HG03460 (cell line): ENCODE data around the gene LGMN.
"Not testable (repeated sequence)": the region's sequence is repeated elsewhere in the genome, so short reads cannot be mapped to it uniquely, and the experiment has no call there.

Source experiments
- ATAC-seq: cut with Tn5 transposase; IDR thresholded peaks from one replicate; pipeline ENCODE4 v1.9.1; 2021; ENCODE audit not compliant: unreplicated experiment

Gene LGMN

DNA sequence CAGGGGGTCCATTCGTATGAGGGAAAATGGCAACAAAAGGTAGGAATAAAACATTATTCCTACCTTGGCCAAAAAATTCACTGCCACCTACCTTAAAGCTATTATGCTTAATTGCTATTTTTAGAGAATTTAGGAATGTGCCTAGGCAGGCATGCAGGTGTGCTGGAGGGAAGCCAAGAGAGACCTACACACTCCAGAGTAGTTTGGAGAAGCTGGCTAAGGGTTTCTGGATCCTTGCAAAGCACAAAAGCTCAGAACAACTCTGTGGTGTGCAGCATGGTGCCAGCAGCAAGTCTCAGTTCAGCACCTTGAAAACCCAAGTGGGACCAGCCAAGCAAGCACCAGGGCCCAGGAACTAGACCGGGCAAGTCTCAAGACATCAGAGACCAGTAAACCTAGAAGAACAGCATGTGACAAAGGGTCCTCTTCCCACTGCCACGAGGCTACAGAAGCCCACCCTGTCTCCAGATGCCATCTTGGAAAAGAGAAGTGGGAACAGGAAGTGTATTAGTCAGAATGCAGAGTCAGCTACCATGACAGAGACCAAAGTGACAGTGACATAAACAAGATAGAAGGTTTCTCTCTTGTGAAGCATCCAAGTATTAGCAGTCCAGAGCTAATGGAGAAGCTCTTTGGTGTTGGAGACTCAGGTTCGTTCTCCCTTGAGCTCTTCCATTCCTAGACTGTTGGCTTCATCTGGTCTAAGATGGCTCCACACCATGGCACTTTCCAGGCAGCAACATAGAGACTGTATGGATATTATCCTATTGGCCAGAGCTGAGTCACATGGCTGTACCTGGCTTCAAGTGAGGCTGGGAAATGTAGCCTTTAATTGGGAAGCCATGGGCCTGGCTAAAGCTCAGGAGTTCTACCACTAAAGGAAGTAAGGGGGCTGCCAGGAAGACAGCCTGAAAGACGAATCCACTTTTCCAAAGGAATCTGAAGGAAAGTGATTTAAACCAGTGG, 15.5 kb upstream of the LGMN start:
- ATAC-seq: not testable (repeated sequence)

DNA sequence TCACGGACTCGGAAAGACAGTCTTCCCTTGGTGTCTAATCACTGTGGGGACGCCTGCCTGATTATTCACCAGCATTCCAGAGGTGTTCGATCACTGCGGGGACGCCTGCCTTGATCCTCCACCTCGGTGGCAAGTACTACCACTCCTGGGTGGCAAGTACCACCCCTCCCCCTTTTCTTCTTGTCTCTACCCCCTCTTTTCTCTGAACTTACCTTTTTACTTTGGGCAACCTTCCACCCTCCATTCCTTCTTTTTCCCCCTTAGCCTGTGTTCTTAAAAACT, 12.0 kb upstream of the LGMN start:
- ATAC-seq: no peak

DNA sequence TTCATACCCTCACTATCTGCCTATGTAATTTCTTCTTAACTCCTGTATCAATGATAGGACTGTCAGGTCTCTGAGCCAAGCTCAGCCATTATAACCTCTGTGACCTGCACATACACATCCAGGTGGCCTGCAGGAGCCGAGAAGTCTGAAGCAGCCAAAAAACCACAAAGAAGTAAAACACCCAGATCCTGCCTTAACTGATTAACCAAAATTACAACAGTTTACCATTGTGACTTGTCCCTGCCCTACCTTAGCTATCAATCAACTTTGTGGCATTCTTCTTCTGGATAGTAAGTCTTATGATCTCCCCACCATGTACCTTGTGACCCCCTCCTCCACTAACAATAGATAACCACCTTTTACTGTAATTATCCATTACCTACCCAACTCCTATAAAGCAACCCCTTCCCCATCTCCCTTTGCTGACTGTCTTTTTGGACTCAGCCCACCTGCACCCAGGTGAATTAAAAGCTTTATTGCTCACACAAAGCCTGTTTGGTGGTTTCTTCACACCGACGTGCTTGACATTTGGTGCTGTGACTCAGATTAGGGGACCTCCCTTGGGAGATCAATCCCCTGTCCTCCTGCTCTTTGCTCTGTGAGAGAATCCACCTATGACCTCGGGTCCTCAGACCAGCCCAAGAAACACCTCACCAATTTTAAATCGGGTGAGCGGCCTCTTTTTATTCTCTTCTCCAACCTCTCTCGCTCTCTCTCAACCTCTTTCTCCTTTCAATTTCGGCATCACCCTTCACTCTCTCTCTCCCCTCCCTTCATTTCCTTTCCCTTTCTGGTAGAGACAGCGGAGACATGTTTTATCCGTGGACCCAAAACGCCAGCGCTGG, 11.5 kb upstream of the LGMN start:
- ATAC-seq: peak; percentile 44

DNA sequence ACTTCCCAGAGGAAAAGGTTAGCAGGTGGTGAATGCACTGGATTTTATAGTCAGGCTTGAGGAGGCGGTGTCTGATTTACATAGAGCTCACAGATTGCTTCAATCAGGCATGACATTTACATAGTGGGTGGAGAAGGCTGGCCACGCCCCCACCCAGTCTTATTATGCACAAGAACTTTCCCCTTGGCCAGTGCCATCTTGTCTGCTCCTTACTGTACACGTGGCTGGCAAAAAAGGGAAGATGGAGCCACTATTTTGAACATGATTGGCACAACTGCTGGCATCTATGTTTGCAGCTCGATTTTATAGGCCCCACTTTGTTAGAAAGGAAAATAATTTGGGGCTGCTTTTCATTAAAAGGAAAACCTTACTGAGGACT, 10.9 kb upstream of the LGMN start:
- no peak for ATAC-seq

DNA sequence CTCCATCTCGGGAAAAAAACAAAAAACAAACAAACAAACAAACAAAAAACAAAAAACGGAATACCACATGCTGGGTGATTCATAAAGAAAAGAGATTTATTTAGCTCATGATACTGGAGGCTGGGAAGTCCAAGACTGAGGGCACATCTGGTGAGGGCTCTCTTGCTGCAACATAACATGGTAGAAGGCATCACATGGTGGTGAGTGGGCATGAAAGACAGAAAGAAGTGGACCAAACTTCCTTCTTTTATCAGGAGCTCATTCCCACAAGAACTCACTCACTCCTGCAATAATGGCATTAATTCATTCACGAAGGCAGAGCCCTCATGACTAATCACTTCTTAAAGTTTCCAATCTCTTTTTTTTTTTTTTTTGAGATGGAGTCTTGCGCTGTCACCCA, 8.0 kb upstream of the LGMN start:
- ATAC-seq: no peak

DNA sequence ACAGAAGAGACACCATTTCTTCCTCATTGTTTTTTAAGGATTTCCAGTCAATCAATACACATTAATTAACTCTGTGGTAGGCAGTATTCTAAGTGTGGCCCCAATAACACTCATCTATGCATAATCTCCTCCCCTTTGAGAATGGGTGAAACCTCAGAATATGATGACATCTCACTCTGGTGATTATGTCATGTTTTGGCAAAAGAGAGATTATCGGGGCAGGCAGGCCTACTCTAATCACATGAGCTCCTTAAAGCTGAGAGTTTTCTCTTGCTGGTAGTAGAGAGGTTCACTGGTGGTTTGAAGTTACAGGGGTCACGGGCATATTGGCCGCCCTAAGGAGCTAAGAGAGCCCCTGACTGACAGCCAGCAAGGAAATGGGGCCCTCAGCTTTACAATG, 7.1 kb upstream of the LGMN start:
- no peak for ATAC-seq

DNA sequence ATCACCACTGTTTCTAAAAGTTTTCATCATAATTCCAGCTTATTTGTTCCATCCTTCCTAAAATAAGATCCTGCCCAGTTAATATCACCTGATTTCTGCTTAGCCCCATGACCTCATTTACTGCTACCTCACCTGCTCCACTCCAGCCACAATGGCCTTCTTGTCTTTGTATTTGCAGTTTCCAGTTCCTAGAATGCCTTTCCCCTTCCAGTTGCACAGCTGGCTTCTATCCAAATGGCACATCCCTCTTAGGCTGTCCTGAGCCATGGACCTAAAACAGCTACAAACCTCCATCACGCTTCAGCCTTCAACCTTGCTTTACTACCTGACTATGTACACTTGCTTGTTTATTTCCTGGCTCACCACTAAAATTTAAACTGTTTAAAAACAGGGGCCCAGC, 6.5 kb upstream of the LGMN start:
- ATAC-seq: no peak

DNA sequence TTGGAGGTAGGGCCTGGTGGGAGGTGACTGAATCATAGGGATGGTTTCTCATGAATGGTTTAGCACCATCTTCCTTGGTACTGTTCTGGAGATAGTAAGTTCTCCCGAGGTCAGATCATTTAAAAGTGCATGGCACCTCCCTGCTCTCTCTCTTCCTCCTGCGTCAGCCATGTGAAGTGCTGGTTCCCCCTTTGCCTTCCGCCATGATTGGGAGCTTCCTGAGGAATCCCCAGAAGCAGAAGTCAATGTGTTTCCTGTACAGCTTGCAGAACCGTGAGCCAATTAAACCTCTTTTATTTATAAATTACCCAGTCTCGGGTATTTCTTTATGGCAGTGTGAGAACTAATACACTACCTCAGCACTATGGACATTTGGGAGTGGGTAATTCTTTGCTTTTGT, 4.8 kb upstream of the LGMN start:
- ATAC-seq: no peak

DNA sequence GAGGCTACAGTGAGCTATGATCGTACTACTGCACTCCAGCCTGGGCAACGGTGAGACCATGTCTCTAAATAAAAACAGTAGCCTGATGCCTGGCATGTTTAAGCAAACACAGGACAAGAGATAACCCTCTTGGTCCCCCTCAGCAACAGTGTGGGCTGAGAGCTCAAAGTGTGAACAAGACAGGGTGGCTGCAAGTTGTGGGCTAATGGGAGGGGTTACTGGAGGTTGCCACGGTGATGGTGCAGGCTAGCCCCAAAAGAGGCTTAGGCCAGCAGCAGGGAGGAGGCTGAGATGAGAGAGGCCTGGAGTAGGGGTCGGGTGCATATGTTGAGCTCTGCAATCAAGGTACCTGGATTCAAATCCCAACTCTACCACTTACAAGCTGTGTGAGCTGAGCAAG, 3.4 kb upstream of the LGMN start:
- ATAC-seq: no peak

DNA sequence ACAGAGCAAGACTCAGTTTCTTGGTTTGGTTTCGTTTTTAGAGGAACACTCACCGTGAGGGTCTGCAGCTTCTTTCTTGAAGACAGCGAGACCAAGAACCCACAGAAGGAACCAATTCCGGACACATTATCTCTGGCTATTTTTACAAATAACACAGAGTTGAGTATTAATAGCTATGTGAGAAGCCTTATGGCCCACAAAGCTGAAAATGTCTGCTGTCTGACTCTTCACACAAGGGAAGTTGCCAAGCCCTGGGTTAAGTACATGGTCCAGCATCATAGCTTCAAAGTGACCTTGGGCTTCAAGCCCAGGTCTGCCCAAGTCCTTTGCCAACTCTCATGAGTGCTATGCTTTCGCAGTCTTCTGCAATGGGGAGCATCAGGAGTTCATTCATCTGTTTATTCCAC, 2.6 kb upstream of the LGMN start:
- ATAC-seq: no peak

DNA sequence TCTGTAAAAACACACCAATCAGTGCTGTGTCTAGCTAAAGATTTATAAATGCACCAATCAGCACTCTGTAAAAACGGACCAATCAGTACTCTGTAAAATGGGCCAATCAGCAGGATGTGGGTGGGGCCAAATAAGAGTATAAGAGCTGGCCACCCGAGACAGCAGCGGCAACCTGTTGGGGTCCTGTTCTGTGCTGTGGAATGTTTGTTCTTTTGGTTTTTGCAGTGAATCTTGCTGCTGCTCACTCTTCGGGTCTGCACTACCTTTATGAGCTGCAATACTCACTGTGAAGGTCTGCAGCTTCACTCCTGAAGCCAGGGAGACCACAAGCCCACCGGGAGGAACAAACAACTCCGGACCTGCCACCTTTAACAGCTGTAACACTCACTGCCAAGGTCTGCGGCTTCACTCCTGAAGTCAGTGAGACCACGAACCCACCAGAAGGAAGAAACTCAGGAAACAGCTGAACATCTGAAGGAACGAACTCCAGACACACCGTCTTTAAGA, 1.8 kb upstream of the LGMN start:
- ATAC-seq: not testable (repeated sequence)

DNA sequence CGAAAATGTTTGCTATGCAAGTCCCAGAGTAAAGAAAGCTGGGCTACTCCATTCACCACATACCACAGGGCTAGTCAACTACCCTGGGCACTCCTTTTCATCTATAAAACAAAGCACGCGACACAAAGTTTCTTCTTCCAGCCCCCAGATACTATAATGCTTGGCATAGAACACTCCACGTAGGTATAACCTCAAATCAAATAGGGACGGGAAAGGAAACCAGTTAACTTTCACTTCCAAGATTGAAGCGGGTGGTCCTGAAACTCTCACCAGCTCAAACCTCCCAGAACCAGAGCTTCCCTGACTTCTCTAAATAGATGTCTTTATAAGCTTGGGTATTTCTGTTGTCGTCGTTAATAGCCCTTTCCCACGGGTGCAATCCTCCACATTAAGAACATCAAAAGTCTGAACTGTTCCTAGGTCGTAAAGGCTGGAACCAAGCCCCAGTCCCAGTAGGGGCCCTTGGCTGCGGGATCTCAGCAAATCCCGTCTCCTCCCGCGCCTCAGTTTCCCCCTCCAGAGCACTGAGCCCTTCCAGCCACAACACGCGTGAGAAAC, 647 bp downstream of the LGMN start:
- ATAC-seq: no peak

DNA sequence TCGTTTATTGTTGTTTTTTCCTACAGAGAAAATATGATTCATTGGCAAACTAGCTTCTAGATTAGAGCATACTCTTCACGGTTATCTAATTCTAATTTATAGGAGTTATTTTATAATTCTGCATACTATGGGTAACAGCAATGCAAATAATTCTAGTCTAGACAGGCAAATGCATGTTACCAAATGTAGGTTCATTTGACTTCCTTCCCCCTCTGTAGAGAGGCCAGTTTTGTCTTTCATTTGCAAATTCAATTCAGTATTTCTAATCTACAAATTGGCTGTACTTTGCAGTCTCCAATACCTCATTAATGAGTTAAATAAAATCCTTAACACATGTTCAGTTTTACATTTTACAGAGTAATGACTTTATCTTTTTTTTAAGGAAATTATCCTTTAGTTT, 4.2 kb downstream of the LGMN start:
- no peak for ATAC-seq

DNA sequence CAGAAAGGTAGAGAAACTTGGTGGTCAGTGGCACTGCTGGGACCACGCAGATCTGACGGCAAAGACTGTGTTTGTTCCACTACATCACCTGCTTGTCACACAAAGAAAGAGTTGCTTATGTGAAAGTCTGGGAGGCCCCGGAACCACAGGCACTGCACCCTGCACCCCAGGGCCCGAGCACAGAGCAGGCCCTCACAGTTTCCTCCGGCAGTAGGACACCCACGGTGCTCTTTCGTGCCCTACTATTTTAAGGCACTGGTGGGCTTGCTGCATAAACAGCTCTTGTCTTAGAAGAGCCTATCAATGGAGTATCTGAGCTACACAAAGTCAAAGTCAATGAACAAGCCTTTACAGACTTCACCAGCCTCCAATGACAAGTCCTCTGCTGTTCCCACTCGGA, 8.0 kb downstream of the LGMN start:
- ATAC-seq: no peak

DNA sequence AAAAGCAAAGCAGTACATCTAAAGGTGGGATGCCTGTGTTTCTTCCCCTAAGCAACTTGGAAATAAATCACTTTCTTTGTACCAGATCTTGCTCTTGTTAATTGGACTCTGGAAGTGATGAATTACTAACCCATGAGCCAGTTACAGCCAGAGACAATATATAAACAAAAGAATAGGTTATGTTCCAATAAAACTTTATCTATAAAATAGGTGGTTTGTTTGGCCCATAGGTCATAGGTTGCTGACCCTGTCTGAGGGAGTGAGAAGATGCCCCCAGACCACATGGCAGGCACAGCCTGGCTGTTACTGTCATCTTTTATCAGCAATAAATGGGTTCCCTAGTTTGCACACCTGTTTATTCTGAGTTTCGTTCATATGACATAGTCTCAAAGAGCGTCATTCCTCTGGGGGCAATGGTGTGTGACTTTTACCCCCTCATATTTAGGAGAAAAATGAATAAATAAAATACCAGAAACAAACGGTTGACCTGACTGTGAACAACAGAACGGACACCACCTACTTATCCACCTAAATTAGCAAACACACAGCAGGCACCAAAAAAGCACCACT, 10.7 kb downstream of the LGMN start:
- no peak for ATAC-seq

DNA sequence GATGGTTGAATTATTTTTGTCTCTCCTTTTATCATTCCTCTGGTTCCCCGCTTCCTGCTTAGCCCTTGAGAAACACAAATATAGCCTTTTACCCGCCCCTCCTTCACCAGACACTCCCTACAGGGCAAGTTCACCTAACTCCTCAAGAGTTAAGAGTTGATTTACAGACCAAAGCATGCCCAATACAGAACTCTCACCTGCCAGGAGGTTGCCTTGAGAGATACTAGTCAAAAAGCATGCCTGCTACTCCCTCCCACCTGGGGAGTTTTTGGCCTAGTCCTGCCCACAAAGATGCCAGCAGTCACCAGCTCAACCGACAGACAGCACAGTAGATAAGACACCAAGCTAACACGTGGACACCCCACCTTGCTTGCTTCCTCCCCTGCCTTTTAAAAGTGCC, 11.2 kb downstream of the LGMN start:
- ATAC-seq: no peak

DNA sequence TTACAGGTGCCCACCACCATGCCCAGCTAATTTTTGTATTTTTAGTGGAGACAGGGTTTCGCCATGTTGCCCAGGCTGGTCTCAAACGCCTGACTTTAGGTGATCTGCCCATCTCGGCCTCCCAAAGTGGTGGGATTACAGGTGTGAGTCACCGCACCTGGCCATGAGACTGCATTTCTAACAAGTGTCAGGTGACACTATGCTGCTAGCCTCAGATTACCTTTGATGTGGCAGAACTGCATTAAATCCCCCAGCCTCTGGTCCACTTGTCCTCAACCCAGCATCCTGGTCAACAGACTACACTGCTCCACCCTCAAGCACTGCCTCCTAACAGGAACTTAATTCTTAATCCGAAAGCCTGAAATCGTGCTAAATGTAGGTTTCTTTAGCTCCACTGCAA, 13.1 kb downstream of the LGMN start:
- ATAC-seq: no peak

DNA sequence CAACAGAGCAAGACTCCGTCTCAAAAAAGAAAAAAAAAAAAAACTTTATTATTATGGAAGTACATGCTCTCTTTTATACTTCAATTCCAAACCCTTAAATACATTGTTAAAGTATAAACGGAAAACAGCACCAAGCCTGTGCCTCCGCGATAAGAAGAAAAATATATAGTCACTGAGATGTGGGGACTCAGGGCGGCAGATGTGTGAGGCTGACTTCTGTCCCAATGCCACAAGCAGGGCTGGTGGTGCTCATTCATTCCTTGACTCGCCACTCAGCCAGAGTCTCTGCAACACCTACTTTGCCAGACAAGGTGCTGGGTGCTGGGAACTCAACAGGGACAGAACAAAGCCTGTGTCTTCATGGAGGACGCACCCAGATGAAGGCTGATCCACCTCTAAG, 13.8 kb downstream of the LGMN start:
- ATAC-seq: no peak

DNA sequence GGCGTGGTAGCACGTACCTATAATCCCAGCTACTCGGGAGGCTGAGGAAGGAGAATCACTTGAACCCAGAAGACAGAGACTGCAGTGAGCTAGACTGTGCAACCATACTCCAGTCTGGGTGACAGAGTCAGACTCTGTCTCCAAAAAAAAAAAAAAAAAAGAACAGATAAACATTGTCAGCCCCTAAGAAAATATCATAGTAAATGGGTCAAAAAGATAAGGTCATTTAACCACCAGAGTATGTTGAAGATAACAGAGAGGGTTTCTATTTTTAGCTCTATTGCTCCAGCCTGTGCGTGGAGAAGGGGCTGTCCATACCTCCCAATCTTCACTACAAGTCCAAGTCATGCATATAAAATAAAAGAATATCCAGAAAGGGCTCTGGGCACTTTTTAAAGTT, 15.4 kb downstream of the LGMN start:
- no peak for ATAC-seq

DNA sequence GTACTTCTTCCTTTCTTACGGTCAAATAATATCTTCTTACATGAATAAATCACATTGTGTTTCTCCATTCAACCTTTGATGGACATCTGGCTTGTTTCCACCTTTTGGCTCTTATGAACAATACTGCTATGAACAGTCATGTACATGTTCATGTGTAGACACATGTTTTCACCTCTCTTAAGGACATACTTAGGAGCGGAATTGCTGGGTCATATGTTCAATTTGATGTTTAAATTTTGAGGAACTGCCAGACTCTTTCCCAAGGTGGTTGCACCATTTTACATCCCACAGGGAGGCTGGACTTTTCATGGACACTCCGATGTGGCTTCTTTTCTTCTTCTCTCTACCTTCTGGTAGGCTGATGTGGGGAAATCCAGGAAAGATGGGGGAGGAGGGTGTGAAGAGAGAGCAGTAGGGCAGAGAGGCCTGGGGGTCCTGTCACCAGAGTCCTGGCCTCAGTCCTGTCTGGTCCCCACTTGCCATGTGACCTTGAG, 16.8 kb downstream of the LGMN start:
- ATAC-seq: no peak

DNA sequence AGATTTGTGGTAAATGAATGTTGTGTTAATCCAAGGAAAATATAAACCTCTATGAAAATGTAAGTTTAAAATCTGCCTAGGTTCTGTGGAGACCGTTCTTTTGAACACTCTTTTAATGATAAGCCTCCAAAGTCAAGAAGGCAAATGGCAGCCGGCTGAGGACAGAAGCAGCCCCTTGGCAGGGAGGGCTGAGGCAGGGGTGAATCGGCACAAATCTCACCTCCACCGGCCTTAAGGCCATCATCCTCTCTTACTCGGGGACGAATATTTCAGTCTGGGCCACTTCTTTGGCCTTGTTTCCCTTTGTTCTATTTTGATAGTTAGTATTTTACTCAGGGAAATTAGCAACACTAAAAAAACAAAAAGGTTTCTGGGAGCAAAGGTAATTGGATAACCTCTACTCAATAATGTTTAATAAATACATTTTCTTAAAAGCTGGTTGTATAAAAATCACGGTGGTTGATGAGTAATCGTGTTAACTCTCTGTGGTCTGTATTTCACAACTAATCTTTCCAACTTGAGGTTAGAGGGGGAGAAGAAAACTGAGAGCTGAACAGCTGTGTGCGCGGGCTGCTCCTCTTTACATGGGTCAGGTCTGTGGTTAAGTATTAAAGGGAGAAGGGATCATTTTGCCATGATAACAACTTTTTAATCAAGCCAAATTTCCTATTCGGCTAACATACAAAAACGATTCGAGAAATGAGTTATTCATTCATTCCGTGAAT, 18.6 kb downstream of the LGMN start:
- ATAC-seq: peak; percentile 66
